HS-5 (cell line): Measurements from ENCODE around the gene CCDC171.

Source experiments
- DNase-seq: peaks from one replicate; pipeline ENCODE4 v3.0.0-alpha.2; 2012; ENCODE audit warnings: low read depth

Gene CCDC171

GRCh38 chr9:15882883-15883282 is 330.0 kb downstream of the CCDC171 start:
- DNase-seq = no peak

DNA sequence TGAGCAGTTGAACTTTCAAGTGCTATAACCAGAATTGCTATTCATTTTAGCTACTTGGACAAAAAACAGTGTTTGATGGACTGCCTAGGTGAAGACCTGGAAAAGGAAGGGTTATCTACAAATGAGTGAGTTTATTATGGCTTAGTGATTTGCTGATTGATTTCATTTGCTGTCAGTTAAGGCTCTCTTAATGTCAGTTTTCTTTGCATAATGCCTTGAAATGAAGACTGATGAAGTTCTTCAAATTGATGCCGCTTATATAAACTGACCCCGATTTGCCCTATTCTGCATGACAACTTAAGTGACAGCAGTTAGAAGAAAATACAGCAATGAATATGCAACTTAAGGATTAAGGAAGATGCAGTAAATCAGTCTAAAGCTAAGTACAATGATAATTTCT is 332.6 kb downstream of the CCDC171 start:
- DNase-seq = no peak

DNA sequence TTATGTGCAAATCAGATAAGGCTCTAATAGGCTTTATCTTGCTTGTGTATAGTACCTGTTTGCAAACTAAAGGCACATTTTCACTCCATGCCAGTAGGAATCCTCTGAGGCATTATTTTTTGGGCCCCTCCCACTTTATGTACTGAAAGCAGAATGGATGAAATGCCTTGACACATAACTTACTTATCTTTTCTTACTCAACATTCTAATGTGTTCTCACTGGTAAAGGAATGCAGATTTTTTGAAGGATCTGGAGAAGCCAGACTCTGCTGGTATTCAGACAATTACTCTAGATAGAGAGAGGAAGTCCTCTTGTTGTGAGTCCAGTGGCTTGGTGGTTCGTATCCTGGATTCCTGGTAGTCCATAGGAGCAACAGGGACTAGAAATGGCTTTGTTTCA is 336.7 kb downstream of the CCDC171 start:
- DNase-seq = peak; percentile 0

DNA sequence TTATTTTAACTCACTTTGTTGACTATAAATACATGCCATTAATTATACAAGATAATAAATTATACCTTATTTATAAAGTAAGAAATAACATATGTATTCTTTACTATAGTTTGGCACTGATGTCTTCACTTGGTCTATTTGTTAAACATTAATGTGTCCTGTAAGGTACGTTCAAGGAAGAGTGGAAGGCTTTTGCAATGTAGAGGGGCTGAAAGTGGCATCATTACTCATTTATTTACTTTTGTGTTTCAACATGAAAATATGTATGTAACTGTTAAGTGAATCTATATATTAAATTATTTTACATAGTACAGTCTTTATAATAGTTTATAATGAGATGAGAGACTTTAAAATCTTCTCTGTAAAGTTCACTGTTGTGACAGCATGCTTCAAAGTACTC is 348.7 kb downstream of the CCDC171 start:
- DNase-seq = no peak

DNA sequence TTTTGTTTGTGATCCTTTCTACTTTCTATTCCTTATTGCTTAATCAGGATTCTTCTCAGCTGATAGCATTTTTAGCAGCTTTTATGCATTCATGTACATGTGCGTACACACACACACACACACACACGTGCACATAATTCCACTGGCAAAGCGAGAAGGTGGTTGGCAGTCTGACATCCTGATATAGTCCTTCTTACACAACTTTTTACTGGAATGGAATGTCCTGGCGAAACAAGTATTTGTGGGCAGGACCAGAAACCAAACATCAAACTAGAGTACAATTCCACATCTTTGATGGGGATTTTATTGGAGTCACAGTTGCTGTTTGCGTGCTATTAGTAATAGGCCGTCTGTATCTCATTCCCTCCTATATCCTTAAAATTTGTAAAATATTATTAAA is 356.5 kb downstream of the CCDC171 start:
- no peak for DNase-seq

DNA sequence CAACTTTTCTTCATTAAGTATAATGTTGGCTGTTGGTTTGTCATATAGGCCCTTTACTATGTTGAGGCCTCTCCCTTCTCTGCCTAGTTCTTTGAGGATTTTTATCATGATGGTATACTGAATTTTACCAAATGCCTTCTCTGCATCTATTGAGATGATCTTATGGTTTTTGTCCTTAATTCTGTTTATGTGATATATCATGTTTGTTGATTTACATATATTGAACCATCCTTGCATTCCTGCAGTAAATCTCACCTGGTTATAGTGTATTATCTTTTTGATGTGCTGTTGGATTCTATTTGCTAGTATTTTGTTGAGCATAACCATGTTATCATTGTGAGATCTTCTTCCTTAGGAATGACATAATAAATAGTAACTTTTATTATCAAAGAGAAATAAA is 362.9 kb downstream of the CCDC171 start:
- DNase-seq = no peak

DNA sequence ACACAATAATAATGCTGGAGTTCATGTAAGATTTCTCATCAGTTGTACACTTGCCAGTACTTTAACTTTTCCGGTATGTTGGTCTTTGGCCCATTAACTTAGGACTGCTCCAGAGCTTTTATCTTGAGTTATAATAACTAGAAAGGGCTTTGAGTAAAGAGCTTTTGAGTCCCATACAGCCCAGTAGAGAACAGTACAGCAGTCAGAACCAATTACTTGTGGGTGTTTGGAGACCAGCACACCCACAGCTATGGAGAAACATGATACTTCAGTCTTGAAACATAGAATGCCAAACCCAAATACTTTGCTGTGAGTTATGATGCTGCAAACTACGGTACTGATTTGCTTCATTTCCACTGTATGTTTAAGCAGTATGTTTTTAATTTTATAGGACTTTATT is 374.3 kb downstream of the CCDC171 start:
- DNase-seq = no peak

- DNase-seq = peak; percentile 33
These were observed 382.9 kb downstream of the CCDC171 start for GRCh38 chr9:15935661-15936305.

DNA sequence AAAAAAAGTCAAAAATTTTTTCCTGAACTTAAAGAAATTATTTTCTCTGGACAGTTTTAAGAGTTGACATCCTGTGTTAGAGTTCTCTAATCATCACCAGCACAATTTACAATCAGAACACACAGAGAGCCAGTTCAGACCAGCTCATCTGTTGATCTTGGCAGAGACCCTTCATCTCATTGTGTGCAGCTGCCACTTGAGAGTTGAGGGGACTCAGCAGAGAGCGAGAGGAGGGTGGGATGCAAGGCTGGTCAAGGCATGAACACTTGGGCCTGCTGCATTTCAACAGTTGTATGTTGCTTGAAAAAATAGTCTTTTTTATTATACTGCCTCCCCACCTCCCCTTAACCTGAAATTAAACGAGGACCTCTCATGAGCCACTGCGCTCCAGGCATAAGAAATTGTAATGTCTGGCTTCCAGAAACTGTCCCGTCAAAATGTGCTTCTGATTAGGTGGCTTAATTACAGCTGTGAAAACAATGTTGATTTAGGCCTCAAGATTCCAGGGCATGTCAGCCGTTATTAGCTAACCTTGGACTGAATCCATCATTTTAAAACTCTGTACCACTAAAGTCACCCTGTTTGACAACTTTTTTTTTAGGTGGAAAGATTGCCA is 383.6 kb downstream of the CCDC171 start:
- DNase-seq = peak; percentile 14

DNA sequence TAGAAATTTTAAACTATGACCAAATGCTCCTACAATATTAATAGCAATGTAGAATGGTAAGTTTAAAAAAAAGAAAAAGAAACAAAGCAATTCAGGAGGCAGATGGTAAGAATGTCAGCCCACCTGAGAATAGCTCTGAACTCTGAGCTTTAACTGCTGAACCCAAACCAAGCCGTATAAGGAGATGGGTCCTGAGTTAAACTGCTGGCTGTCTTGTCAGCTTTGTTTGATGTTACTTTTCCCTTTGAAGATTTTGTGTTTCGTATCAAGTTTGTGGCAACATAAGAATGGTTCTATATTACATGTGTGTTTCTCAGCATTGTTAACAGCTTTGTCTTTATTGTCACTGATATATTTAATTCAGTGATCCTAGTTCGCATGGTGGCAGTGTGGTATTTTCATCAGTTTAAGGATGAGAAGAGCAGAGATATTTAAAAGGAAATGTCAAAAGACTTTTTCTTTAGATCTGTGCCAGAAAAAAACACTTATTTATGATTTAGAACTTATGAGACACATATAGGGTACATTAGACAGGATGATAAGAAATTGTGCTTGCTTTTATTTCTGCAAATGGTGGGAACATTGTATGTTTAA is 390.1 kb downstream of the CCDC171 start:
- no peak for DNase-seq

- no peak for DNase-seq
These were observed 391.5 kb downstream of the CCDC171 start for GRCh38 chr9:15944341-15944740.

GRCh38 chr9:15959663-15960062 is 406.8 kb downstream of the CCDC171 start:
- DNase-seq = no peak

DNA sequence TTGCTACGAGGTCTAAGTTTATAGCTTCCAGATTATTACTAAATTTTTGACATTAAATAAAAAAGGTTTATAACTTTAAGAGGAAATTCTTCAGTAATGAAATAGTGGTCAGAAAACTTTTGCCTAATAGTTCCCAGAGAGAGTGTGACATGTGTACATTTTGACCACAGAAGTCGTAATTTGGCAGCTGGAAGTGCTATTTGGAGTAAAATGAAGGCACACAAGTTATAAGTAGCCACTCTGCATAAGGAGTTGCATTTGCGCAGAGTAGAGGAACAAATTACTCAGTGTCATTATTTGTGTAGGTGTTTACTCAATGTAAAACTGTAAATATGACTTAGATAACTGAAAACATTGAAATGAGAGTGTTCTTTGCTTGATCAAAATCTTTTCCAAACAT is 408.4 kb downstream of the CCDC171 start:
- no peak for DNase-seq

- DNase-seq = no peak
These were observed 412.5 kb downstream of the CCDC171 start for GRCh38 chr9:15965246-15965745.

- no peak for DNase-seq
These were observed 413.6 kb downstream of the CCDC171 start for GRCh38 chr9:15966471-15966870.

DNA sequence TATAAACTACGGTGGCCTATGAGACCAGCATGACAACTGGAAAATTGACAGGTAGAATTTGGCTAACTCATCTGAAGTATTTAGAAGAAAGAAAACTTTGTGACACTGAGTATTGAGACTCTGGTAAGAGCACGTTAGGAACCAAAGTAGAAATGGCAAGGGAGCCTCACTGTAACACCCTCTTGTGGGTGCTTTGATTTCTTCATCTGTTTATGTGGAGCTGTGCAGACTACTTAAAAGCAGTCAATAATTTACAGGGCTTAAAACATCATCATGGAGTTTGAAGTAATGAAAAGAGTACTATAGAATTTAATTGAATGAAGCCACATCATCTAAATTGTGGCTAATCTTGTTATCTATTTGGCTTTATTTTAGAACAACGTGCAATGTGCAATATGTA is 414.2 kb downstream of the CCDC171 start:
- DNase-seq = no peak

- no peak for DNase-seq
These were observed 419.9 kb downstream of the CCDC171 start for GRCh38 chr9:15972760-15973159.

GRCh38 chr9:15975101-15975778 is 422.4 kb downstream of the CCDC171 start:
- no peak for DNase-seq

DNA sequence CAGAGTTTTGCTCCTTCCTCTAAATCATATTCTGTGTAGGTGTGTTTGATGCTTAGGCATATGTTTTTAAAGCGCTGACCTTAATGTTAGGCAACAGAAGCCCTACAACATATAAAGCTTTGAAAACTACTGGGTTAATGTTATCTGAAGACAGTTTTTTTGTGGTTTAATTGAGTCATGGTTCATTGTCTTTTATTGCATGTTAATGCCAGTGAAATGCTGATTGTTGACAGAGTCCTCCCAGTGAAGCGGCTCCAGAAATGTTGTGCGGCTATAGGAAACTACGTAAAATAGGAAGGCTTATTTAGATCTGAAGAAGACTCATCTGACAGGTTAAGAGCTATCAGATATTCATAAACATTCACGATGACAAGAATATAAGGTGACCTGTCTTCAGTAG is 424.6 kb downstream of the CCDC171 start:
- no peak for DNase-seq

- no peak for DNase-seq
These were observed 429.3 kb downstream of the CCDC171 start for GRCh38 chr9:15982182-15982581.

DNA sequence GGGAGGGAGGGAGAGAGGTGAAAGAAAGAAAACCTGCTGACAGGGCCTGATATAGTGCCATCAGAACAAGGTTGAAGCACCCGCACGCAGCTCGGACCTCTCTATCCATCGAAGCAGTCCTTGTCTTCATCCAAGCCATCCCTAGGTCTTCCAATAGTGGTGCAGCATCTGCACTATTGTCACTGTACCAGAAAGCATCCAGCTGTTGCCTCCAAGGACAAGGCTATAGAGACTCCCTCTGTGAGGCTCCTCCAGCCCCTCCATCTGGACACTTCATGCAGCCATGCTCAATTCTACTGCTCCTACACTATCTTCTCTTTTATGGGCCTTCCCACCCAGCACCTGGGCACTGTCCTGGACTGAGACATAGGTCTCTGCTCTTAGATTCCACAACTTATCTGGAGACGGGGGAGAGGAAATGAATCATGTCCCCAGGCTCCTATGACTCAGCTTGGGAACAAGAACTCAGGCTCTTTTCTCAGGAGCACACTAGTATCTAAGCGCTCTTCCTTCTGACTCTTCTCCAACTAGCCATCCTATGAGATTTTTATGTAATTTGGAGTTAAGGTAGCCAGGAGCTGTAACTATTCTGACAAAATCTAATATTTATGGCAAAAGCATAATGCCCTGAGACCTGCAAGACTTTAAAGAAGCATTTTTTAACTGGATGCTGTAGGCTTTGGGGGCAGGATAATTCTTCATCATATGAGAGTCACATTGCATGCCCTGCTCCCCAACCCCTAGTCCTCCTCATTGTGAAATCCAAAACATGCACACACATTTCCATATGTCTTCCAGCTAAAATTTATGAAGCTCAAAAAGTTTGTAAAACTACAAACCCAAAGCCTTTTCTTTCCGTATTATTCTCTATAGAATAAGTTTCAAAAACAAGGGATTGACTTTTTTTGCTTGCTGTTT is 446.8 kb downstream of the CCDC171 start:
- DNase-seq = peak; percentile 83

DNA sequence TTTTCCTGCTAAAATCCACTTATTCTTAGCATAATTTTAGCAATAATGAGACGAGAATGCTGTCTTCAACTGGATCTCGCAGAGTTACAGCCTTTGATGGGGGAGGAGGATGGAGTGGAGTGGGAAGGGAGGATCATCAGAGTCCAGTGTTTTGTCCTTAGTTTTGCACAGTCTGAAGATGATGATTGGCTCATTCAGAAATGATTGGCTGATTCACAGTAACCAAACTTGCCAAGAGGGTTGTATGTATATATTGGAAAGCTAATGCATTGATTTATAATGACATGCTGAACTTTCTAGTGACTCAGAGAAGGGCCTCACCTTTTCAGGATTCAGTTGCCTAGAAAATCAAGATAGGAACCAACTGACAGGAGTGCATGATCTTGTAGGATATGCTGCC is 448.0 kb downstream of the CCDC171 start:
- DNase-seq = no peak
